ENCODE measurements around the gene GBX2.
"Not testable (repeated sequence)": the region's sequence is repeated elsewhere in the genome, so short reads cannot be mapped to it uniquely, and the experiment has no call there.

The GBX2 gene

DNA sequence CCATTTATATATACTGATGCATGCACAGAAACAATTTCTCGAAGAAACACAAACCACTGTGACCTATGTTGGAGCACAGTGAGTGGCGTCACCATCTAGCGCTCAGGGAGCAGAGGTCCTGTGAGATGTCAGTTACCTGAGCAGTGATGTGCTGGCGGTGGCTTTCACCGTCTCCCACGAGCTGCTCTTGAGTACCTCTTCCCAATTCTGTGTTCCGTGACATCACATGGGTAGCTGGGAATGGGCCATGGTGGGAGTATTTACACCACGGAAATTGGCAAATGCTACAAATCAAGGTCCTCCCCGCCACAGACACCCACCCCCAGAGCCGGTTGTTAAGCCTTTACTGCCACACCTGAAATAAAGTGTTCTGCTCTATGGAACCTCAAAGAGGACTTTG is 24.4 kb downstream of the GBX2 start:
- DNase-seq, result no peak

DNA sequence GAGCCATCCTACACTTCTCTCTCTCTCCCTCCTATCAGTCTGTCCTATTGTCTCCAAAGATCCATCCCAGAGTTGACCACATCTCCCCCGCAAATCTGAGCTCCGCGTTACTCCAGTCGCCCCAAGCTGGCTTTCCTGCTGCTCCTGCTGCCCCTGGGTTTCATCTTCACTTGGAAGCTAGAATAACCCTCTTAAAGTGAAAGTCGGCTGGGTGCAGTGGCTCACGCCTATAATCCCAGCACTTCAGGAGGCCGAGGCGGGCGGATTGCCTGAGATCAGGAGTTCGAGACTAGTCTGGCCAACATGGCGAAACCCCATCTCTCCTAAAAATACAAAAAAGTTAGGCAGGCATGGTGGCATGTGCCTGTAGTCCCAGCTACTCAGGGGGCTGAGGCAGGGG is 26.6 kb downstream of the GBX2 start:
- not testable (repeated sequence) for DNase-seq

DNA sequence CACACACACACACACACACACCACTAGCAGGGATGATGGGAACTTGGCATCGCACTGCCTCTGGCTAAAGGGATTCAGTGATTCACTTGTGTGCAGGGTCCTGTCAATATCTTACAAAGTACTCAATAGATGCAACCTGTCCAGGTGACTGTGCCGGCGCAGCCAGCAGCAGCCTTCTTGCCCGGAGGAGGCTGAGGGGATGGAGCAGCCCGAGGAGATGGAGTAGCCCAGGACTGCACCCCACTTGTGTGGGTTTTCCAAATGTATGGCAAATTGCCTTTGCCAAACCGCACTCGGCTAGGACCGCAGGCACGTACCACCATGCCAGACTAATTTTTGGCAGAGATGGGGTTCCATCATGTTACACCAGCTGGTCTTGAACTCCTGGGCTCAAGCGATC is 31.1 kb downstream of the GBX2 start:
- no peak for DNase-seq

DNA sequence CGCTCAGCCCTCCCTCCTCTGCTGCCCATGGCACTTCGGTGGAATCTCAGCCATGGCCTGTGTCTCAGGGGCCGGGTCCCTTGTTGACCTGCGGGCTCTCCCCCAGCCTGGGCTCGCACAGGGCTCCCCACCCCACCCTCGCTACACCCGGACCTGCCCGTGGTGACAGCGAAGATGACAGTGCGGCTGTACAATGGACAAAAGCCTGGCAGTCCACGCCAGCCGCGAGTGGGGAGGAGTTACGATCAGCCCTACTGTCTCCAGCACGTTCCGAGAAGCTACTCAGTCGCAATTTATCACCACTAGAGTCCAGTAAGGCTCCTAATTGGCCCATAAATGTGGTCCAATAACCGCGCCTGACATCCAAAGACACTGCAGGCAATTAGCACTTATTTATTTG is 31.6 kb downstream of the GBX2 start:
- no peak for DNase-seq

DNA sequence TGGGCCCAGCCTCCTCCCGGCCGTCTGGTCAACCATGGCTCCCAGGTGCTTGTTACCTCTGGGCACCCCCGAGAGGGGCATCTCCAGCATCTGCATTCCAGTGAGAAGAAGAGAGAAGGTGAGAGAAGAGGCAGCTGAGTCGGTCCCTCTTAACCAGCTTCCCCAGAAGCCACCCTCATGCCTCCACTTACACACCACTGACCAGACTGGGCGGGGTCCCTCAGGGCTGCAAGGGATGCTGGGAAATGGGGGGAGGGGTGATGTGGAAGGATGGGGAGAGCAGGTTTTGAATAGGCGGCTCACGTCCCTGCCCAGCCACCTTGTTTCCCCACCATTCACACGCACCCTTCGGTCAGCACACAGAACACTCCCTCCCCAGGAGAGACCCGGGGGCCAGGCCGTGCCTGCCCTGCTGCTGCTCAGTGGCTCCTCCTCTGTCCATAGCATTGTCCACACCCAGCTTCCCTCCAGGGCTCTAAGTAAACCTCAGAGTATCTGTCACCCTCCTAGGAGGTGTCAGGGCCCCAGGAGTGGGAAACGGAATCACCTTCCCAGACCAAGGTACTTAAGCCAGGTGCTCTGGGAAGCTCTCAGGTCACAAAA is 34.7 kb downstream of the GBX2 start:
- DNase-seq, result no peak

DNA sequence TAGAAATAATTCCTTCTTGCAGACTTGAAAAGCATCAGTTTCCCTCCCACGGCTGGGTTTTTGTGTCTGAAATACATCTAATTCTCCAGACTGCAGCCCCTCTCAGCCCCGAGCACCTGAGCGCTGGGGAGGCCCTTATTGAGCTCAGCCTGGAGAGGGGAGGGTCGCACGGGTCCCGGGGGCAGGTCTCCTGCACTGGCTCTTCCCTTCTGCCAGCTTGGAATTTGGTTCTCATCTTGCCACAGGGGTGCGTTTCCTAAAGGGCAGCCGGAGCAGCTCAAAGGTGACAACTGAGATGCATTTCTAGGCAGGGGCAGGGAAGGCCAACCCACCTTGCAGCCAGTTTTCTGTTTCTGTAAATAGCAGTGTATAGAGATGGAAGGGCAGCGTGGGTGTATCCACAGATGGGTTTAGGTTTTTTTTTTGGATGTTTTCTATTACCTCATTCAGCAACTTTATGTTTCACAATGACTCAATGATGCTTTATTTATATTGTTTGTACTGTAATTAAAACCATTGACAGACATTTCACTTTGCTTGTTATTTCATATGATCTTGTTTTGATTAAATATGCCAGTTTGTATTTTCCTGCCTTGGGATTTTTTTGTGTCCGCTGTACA is 37.0 kb downstream of the GBX2 start:
- no peak for DNase-seq

DNA sequence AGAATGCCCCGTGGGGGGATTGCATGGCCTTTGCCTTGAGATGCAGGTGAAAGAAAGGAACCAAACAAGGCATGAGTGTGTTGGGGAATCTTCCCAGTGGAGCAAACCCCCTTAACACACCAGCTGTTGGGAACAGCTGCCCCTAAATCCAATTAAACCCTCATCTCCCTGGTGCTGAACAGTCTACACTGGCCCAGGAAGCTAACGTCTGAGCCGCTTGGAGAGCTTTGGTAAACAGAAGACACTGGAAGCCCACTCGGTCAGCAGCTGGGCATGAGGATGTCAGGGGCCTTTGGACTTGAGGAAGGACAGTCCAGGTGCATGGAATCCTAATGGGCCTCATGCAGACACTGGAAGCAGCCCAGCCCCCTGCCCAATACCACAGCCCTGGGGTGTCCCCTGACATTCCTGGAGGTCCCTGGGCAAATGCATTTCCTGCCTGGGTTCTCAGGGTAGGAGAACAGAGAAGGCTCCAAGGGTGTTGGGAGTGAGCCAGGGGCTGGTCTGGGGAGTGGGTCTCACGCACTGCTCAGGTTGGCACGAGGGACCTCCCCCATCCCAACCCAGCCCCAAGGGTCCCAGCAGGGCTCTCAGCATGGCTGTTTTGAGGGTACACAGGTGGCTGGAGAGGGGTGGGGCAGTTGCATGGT is 37.7 kb downstream of the GBX2 start:
- DNase-seq, result no peak

DNA sequence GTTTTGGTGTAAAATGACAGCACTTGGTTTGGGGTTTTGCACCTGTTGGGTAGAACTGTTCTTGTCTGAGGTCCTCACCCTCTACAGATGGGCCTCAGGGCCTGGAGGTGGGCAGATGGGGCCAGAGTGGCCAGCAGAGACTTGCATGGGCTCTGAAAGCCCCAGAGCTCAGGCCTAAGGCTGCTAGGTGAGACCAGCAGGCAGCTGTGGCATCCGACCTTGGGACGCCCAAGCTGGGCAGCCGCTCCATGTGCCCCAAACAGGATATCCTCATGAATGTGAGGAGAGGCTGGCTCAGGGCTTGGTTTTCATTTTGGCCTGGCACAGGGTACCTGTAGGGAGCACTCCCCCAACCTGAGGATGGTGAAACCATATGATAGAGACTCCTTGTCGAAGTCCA is 38.3 kb downstream of the GBX2 start:
- DNase-seq, result no peak

DNA sequence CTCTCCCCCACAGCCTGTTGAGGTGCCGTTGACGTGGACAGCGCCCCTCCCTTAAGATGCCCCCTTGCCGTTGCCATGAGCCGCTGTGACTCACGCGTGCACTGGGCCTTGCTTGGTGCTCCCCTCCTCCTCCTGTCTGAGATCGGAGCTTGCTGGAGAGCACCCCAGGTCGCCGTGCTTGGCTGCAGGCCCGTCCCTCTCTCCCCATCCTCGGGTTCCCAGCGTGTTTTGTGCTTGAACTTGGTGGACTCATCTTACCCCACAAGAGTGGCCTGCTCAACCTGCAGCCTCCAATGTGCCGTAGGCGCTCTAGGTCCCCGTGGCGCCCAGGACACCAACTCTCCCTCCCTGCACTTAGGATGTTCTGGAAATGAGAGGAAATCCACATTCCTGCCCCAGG is 39.9 kb downstream of the GBX2 start:
- no peak for DNase-seq

DNA sequence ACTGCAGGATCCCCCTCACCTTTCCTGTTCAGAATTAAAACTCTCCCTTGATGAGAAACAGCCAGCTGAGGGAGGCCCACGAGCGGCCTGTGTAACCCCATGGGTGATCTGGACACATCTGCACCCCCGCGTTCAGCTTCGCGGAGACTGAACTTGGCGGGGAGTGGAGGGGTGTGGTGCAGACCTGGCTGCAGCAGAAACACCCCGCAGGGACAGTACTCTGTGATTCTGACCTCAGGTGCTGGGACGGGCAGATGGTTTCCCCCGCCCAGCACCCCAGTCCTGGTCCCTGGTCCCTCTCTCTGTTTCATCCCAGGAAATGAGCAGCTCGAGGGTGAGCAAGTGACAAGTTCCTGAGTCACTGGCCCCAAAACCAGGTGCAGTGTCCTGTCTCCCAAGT is 41.2 kb downstream of the GBX2 start:
- no peak for DNase-seq

DNA sequence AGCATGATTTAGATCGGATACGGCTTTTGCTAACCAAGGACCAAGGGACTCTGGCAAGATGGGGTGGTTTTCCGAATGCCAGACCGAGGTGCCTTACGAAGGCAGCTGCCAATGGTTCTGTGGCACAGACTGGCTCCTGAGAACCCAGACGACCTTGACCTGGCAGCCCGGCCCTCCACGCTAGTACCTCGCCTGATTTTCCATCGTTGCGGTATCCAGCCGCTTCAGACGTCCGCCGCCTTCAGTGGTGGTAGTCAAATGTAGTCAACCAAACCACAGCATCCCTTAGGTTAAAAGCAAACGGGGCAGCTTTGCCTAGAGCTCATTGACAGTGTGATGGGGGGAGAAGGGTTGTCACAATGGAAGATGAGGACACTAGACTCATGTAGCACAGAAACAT is 42.6 kb downstream of the GBX2 start:
- no peak for DNase-seq

DNA sequence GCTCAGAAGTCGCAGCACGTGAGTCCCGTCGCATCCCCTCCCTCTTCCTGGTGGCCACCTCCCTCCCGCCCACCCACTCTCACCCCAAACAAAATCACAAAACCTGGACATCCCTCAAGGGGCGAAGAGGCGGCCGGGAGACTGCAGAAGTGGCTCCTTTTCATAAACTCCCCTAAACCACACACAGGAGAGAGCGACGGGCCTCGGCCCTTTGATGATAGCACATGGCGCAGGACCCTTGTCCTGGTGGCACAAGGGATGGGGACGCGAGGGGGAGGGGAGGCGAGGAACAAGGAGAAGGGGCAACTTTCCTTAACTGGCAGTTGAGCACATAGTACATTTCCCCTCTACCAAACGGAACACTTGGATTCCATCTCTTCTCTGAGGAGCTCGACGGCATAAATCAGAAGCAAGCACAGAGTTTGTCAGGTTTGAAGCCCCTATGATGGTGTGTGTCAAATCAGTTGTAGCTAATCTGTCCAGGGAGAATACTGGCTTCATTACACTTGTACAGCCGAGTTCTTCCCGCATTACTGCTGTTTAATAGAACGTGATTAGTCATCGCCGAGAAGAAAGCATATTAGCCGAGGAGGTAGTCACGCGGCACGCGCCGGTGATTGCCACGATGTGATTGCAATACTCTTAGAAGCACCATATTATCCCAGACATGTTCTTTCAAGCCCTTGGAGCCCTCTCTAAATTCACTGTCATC is 43.8 kb downstream of the GBX2 start:
- no peak for DNase-seq

DNA sequence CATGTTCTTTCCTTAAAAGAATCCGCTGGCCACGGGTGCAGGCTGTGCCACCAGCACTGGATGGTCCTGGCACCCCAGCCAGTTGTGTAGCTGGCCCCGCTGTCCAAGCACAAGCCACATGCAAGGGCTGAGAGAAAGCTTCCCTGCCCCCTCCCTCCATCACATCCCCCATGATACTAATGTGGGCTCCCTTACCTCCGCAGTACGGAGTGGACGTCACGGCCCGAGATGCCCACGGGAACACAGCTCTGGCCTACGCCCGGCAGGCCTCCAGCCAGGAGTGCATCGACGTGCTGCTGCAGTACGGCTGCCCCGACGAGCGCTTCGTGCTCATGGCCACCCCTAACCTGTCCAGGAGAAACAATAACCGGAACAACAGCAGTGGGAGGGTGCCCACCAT is 44.5 kb downstream of the GBX2 start:
- no peak for DNase-seq

DNA sequence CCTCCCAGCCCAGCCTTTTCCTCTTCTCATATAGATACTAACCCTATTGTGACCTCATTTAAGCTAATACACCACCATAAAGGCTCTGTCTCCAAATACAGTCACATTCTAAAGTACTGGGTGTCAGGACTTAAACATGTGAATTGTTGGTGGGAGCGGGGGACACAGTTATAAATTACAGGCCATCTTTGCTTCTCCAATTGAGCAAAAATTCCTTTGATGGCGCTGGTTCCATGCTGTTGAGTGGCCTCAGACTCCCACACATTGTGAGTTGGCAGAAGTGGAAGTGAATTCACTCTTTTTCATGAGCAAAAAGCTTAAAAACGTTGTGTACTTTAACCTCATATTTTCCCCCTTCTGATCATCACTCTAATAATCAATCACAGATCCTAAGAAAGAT is 46.0 kb downstream of the GBX2 start:
- DNase-seq, result no peak

DNA sequence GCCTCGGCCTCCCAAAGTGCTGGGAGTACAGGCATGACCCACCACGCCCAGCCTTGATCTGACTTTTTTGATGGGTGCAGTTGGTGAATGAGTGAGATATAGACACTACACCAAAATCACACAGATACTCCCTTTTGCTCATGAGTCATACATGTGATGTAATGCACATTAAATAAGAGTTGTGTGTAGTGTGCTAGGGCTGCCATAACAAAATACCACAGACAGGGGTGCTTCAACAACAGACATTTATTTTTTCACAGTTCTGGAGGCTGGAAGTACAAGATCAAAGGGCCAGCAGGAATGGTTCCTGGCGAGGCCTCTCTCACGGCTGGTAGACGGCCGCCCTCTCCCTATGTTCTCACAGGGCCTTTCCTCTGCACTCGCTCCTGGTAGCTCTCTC is 46.6 kb downstream of the GBX2 start:
- DNase-seq, result no peak

DNA sequence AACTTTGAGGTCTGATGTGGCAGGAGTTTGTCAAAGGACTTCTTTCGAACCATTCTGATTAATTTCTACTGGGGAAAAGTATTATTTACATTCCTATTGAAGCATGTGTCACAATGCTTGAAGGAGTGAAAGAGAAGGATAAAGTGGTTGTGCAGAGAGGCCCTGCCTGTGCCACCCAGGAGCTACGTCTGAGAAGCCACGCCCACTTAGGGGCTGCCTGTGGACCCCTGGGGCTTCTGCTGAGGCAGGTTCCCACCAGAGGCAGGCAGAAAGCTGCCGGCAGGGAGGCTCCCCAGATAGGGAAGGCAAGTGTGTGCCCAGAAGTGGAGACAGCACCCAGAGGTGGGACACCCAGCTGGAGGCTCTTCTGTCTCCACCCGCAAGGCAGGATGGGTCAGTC is 47.4 kb downstream of the GBX2 start:
- DNase-seq, result no peak

DNA sequence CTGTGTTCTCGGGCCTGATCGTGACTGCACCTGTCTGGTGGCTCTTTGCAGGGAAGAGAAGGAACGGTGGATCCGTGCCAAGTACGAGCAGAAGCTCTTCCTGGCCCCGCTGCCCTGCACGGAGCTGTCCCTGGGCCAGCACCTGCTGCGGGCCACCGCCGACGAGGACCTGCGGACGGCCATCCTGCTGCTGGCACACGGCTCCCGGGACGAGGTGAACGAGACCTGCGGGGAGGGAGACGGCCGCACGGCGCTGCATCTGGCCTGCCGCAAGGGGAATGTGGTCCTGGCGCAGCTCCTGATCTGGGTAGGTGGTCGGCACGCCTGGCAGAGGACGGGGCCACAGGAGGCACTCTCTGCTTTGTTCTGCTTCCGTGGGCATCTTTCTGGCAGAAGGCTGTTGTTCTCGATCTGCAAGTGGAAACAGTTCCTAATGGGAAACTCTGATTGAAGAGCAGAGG is 48.0 kb downstream of the GBX2 start:
- no peak for DNase-seq

DNA sequence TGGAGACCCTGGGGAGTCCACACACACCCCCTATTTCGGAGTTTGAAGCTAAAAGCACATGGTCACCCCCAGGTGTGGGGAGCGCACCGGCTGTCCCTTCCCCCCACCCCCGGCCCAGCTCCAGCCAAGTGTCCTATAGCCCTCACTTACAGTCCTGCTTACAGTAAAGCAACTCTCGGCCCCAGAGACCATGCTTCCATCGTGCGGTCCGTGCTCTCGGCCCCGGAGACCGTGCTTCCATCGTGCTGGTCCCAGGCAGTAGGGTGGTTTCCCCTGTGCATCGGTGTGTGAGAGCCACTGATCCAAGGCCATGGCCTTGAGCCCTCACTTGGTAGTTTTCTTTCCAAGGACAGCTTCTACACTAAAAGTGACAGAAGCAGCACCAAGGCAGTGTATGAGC is 48.7 kb downstream of the GBX2 start:
- DNase-seq, result no peak

DNA sequence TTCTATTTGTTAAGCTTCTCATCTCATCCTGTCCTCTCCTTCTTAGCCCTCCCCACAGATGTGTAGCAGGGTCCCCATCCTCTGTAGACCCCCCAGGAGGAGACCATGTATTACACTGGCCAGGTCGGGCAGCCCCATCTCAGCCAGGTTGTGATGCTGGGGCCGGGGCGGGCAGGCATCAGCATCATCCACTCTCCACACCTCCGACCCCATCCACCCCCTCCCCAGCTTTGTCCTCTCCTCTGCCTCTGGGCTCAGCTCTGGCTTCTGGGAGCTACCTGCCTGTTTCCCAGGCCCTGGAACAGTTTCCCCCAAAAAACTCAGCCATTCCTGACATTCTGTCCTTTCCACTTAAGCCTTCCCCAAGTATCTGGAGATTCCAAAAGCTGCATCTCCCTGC is 49.2 kb downstream of the GBX2 start:
- DNase-seq, result no peak

DNA sequence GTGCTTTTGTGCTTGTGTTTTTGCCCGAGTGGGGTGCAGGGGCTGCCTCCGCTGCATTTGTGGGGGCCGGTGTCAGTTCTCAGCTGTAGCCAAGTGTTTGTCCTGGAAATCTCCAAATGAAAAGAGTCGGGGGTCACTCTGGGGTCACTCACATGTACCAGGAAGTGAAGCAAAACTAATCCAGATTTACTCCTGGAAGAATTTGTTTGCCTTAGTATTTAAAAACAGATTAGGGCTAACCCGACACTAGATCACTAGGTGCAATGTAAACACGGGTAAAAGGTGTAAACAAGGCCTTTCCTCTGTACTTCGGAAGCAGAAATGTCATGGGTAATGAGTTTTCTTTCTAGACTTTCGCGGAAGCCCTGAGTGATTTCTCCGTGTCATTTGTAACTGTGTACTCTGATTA is 50.3 kb downstream of the GBX2 start:
- DNase-seq, result no peak

DNA sequence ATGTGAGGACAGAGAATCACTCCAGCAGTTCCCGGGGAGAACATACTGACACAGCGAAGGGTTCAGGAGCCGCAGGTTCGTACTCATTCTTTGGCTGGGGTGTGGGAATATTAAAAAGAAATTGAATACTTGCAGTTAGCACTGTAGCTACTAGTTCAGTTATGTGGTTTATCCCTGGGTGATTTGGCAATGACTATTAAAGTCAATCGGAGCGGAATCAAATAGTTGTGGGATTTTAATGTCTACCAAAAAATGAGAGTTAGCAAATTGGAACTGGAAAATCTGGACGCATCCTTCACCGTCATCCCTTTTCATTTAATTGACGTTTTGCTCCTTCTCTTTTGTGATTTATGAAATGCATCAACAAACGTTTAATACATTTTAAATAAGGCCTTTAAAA is 50.8 kb downstream of the GBX2 start:
- no peak for DNase-seq

Measured in activated naive CD4-positive, alpha-beta T cell treated with Interleukin-2 at 50 U/mL for 16 hours (primary cell).